ENCODE measurements around the gene NPPA.

DNA sequence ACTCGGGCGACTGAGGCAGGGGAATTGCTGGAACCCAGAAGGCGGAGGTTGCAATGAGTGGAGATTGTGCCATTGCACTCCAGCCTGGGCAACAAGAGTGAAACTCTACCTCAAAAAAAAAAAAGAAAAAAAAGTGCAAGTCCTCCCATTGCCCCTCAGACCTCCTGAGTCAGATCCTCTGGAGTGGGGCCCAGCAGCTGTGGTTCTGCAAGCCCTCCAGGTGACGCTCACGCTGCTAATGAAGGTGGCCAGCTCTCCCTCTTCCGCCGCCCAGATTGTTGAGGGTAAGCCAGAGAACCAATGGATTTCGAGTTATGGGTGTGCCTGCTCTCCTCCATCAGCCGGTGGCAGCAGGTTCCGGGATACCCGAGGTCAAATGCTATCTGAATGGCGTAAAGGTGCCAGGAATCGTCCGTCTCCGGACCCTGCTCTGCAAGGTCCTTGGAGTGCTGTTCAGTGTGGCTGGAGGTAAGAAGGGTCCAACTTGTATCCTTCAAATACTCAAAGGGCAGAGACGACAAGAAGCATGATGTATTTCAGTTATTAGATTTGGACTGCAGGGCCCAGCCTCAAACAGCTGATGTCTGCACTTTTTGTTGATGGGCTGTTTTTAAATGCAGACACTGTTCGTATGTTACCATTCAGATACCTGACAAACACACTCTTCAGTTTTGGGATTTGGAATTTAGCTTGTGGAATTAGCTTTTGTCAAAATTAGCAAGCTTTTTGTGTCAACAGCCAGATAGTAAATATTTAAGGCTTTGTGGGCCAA lies 24.0 kb downstream of the NPPA start:
- TF ChIP-seq, protein P1, sequence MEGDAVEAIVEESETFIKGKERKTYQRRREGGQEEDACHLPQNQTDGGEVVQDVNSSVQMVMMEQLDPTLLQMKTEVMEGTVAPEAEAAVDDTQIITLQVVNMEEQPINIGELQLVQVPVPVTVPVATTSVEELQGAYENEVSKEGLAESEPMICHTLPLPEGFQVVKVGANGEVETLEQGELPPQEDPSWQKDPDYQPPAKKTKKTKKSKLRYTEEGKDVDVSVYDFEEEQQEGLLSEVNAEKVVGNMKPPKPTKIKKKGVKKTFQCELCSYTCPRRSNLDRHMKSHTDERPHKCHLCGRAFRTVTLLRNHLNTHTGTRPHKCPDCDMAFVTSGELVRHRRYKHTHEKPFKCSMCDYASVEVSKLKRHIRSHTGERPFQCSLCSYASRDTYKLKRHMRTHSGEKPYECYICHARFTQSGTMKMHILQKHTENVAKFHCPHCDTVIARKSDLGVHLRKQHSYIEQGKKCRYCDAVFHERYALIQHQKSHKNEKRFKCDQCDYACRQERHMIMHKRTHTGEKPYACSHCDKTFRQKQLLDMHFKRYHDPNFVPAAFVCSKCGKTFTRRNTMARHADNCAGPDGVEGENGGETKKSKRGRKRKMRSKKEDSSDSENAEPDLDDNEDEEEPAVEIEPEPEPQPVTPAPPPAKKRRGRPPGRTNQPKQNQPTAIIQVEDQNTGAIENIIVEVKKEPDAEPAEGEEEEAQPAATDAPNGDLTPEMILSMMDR (IDR thresholded peaks at IDR 0.05; ENCODE audit: poor library complexity), result no peak
- TF ChIP-seq EZH2 (IDR thresholded peaks at IDR 0.05; ENCODE audit: borderline replicate concordance), result no peak
- no peak for TF ChIP-seq EZH2phosphoT487 (IDR thresholded peaks at IDR 0.05; ENCODE audit: low read depth, severe bottlenecking, unreplicated experiment)

Measured in hepatocyte (in vitro differentiated cells).